Activated gamma-delta T cell treated with anti-CD3 and anti-CD28 coated beads, Interleukin-2, amount 50 U/mL, for 16 hours (primary cell): Measurements from ENCODE around the gene ITGB6.

Experiments
- DNase-seq: peaks from one replicate; pipeline ENCODE4 v3.0.0-alpha.2; 2020; ENCODE audit warnings: low read depth

Gene ITGB6

GRCh38 chr2:160050147-160050546 is 149.9 kb downstream of the ITGB6 start:
- no peak for DNase-seq
